HG02678 (cell line): ENCODE measurements around the gene NCF4.

Experiments used
- ATAC-seq: cut with Tn5 transposase; IDR thresholded peaks from one replicate; pipeline ENCODE4 v1.9.1; 2021; ENCODE audit warnings: mild to moderate bottlenecking, moderate library complexity; ENCODE audit not compliant: unreplicated experiment

NCF4 gene

GRCh38 chr22:36835903-36836302, 24.9 kb upstream of the NCF4 start:
- ATAC-seq = no peak

- no peak for ATAC-seq
Observed at GRCh38 chr22:36838119-36839030, 22.4 kb upstream of the NCF4 start.

DNA sequence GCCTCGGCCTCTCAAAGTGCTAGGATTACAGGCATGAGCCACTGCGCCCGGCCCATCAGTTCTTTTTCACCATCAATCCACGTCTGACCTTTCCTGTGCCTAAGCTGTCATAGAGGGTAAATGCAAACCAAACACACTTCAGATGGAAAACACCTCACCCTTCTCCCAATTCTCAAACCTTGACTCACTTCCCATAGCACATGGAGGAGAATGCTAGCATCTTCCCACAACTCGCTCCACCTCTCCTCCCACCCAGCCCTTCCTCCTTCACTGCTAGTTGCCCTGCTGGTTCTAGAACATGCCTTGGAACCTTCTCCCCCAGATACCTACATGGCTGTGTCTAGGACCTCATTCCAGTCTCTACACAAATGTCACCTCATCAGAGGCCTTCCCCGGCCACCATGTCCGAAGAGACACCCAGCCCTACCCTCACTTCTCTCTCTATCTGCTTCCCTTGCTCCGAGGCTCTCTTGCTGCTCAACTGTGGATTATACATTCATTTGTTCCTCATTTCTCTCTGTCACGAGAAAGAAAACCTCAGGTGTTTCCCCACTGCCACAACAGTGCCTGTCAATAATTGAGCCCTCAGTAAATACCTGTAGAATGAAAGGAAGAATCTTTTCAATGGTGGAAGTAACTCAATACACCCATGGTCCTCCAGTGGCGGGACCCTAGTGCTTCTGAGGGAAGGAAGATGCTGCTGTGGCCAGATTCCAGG, 21.3 kb upstream of the NCF4 start:
- ATAC-seq = no peak

DNA sequence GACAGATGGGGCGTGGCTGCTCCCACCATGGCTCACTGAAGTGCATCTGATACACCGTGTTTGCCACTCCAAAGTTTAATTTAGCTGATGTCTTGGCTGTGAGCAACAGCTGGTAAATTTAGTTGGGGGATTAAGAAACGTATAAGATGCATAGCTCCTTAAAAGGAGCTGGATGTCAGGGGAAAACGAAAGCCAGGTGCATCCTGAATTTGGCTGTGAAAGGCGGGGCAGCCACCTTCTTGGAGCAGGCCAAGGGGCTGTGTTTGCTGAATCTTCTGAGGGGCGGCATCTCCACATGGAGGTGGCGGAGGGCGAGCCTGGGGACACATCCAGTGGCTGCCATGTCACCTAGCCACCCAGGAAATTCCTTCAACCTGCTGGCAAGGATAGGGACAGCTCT, 20.7 kb upstream of the NCF4 start:
- no peak for ATAC-seq

DNA sequence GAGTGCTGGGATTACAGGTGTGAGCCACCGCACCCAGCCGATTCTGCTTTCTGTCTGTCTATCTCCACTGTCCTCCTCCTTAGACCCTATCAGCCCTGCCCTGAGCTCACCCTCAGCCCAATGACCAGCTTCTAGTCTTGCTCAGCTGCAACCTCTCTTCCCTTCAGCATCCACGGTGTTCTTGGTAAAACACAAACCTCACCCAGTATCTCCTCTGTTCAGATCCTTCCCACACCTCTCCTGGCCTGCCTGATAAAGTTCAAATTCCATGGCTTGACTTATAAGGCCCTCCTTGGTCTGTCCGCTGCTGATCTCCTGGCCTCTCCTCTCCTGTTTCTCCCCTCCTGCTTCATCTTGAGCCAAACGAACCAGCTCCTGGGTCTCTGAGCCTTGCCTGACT, 14.5 kb upstream of the NCF4 start:
- no peak for ATAC-seq

GRCh38 chr22:36846949-36847348, 13.9 kb upstream of the NCF4 start:
- no peak for ATAC-seq

- no peak for ATAC-seq
Observed at GRCh38 chr22:36850056-36850455, 10.8 kb upstream of the NCF4 start.

DNA sequence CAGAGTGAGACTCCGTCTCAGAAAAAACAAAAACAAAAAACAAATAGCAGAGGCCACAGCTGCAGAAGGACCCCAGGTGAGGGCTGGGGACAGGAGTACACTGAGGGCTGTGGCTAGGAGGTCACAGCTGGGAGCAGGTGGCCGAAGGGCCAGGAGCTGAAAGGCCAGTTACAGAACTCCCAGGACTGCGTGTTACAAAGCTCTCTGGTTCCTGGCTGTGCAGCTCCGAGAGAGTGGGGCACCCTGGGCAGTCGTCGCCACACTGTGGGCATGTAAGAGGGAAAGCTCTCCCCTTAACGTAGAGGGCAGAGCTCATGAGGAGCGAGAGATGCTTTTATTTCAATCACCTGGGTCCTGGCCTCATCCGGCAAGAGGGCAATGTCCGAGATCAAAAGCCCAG, 10.1 kb upstream of the NCF4 start:
- ATAC-seq = no peak

DNA sequence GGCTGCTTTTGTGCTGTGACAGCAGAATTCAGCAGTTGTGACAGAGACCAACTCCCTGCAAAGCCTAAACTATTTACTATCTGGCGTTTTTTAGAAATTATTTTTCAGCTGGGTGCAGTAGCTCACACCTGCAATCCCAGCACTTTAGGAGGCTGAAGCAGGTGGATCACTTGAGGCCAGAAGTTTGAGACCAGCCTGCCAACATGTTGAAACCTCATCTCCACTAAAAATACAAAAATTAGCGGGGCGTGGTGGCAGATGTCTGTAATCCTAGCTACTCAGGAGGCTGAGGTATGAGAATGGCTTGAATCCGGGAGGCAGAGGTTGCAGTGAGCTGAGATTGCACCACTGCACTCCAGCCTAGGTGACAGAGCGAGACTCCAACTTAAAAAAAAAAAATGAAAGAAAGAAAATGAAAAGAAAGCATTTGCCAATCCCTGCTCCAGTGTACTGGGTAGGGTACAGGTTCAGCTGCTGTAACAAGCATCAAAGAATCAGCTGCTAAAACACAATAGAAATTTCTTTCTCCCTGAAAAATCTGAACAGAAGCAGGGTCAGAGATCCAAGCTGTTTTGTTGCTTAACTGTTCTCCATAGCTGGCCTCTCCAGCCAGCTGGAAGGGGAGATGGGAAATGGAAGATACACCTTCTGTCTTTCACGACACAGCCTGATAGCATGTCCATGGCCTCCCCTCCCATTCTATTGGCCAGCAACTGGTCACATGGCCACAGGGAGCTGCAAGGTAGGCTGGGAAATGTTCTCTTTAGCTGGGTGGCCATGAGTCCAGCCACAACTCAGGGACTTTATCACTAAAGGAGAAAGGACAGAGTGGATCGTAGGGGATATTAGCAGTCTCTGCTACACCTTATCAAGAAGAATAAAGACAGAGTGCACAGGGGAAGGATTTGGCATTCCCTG, 8.5 kb upstream of the NCF4 start:
- ATAC-seq = no peak

DNA sequence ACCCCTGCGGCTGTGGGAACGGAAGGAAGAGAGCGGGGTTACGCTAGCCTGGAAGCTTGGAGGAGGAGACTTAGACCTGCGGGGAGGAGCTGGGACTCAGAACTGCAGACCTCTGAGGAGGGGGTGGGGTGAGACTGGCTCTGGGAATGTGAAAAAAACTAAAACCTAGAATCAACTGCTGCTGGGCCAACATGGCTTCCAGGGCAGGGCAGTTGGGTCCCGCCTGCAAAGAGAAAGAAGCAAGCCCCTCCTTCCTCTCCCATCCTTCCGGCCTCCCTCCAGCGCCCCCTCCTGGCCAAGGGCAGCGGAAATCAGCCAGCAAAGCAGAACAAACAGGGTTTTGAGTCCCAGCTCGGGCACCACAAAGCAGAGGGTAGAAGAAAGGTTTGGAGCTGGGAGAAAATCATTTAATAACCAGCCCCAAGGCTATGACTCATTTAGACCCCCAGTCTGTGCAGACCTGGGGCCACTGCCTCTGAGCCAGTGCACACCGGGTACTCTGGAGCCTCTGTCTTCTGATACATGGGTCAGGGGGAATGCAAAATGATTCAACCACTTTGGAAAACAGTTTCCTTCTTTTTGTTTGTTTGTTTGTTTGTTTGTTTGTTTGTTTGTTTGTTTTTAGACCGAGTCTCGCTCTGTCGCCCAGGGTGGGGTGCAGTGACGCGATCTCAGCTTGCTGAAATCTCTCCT, 7.3 kb upstream of the NCF4 start:
- no peak for ATAC-seq

- no peak for ATAC-seq
Observed at GRCh38 chr22:36855478-36855877, 5.3 kb upstream of the NCF4 start.

DNA sequence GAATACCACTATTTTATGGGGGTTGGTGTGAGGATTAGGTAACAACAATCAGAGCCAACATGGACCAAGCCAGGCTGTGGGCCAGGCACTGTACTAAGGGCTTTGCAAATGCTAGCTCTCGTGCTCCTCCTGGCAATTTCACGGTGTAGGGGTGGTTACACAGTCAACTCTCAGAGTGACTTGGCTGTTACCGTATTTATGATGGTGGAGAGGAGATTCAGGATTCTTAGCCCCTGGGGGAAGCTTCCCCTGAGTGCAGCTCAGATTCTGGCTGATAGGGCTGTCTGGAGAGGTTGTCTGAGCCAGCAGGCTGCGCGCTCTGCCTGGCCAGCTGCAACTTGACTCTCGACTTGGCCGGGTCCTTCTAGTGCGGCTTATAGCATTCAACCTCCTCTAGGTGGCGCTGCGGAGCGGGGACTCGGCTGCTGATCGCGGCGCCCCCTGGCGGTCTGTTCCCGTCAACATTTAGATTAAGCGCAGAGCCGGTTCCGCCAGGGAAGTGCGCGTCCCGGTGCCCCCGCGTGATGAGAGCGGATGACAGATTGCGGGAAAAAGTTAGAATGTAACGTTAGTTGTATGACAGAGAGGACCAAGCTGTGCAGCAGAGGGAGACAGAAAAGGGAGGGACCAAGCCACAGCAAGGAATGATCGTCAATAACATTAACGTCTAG, 4.5 kb upstream of the NCF4 start:
- peak; percentile 22 for ATAC-seq

DNA sequence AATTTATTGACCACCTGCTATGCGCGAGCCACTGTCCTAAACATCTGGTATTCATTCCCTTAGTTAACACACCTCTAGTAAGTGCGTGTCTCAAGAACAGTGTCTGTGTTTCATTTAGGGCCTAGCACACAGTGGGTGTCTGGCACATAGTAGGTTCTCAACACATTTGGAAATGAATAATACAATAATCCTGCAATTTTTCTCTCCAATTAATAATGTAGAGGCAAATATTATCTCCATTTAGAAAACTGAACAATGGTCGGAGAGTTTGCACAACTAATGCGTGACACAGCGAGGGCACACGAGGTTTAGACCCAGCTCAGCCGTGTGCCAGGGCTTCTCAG, 4.0 kb upstream of the NCF4 start:
- ATAC-seq = no peak

GRCh38 chr22:36858156-36858555, 2.6 kb upstream of the NCF4 start:
- ATAC-seq = no peak

- ATAC-seq = no peak
Observed at GRCh38 chr22:36858966-36859365, 1.8 kb upstream of the NCF4 start.

DNA sequence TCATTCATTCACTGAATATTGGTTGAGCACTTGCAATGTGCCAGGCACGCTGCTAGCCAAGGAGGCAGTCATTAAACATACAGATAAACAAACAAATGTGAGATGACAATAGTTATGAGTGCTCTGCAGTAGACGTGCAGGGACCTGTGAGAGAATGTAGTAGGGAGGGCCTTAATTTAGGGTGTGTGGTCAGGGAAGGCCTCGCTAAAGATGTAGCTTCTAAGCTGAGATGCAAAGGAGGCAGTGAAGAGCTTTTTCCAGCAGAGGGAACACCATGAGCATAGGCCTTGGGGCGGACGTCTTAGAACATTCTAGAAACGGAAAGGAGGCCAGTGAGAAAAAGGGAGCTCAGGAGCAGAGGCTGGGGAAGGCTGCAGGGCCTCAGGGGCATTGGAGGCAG, 789 bp upstream of the NCF4 start:
- no peak for ATAC-seq

GRCh38 chr22:36860438-36860820, 377 bp upstream of the NCF4 start:
- no peak for ATAC-seq

GRCh38 chr22:36862251-36863242, 1.7 kb downstream of the NCF4 start:
- no peak for ATAC-seq

GRCh38 chr22:36863281-36863680, 2.5 kb downstream of the NCF4 start:
- ATAC-seq = no peak
